Measurements from ENCODE around the gene ARIH2.
A peak's percentile ranks its signal among the peaks of the same experiment; 100 is the strongest.

Gene ARIH2

DNA sequence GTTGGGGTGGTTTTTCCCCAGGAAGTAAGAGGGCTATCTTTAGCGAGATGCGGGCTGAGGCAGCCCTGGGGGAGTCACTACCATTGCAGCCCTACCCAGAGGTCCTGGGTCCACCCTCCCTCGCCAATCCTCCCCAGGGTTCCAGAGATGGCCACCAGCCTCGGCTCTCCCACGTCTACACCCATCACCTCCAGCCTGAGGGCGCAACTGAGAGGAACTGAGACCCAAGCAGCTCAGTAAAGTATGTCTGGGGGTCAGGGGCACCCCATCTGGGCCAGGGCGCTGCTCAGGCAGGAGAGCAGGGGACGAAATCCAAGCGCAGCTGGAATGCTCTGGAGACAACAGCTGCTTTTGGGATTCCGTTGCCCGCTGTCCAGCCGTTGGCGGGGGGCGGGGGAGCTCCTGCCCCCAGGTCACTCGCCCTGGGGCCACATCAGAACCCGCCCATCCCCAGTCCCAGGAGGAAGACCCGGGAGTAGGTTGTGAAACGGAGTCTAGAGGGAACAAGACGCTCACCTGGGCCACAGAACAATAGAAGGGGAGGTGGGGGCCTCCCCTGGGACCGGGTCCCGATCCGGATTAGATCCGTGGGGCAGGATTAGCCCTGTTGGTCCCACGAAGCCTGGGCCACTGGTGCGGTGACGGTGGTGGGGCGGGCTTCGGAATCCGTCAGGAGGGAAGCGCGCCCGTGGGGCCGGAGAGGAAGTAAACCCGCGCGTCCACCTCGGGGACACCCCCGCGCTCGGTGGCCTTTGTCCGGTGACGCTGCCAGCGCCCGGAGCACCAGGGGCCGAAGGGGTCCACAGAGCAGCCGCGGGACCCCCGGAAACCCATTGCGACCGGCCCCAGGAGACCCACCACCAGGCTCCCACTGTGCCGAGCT, 101.9 kb downstream of the ARIH2 start:
- no peak for DNase-seq

DNA sequence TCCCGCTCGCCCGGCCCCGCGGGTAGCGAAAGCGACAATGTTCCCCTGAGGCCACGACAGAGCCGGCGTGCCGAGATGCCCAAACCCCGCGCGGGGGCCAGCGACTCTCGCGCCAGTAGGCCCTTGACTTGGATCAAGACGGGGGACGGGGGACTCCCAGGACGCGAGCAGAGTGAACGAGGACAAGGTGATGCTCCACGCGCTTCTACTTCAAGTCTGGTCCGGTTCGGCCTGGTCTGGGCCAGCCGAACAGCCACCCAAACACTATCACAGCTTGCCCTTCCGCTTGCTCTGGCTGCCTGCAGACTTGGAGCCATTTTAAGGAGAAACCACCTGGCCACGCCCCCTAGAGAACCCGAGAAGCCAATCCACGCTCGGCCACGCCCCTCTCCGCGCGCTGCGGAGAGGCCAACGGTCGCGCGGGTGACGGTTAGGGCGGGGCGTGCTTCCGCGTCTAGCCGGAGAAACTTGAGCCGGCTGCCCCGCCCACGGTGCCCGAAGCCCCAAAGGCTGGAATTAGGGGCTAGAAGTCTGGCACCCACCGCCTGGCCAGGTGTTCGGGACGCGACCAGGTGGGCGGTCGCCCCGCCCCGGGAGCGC, 102.7 kb downstream of the ARIH2 start:
- peak; percentile 98 for DNase-seq

- peak; percentile 90 for DNase-seq
These were observed 103.4 kb downstream of the ARIH2 start, which contains the start of gene NDUFAF3 for GRCh38 chr3:49021813-49022687. TSS of gene NDUFAF3 (plus strand) at chr3:49022121. CDS start at chr3:49022145, 24 bp downstream.

DNA sequence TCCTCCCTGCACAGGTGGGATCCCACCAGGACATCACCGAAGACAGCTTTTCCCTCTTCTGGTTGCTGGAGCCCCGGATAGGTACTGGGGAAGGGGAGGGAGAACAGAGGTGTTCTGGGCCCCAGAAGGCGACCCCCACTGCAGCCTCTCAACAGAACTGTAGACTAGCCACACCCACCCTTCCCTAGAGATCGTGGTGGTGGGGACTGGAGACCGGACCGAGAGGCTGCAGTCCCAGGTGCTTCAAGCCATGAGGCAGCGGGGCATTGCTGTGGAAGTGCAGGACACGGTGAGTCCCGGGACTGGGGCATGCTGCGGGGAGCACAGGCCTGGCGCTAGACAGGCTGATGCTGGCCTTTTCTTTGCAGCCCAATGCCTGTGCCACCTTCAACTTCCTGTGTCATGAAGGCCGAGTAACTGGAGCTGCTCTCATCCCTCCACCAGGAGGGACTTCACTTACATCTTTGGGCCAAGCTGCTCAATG, 104.1 kb downstream of the ARIH2 start:
- DNase-seq = no peak

- no peak for DNase-seq
These were observed 105.1 kb downstream of the ARIH2 start for GRCh38 chr3:49023775-49024174.

DNA sequence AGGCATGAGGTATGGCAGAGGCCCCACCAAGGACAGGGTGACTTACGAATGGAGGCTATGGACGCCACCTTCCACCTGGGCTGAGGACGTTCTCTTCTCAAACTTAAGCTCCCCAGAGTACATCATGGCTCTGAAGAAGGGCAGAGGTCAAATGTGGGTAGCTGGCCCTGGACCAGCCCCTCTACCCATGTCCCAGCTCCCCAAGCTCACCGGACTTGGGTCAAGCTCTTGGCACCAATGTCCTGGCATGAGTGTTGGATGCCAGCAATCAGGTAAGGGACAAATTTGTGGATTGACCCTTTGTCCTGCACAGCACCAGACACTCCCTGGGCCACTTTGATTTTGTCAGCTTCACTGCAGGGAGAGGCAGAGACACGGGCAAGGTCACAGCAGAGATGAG, 105.8 kb downstream of the ARIH2 start:
- DNase-seq = no peak

GRCh38 chr3:49025005-49025792, 106.6 kb downstream of the ARIH2 start:
- no peak for DNase-seq

DNA sequence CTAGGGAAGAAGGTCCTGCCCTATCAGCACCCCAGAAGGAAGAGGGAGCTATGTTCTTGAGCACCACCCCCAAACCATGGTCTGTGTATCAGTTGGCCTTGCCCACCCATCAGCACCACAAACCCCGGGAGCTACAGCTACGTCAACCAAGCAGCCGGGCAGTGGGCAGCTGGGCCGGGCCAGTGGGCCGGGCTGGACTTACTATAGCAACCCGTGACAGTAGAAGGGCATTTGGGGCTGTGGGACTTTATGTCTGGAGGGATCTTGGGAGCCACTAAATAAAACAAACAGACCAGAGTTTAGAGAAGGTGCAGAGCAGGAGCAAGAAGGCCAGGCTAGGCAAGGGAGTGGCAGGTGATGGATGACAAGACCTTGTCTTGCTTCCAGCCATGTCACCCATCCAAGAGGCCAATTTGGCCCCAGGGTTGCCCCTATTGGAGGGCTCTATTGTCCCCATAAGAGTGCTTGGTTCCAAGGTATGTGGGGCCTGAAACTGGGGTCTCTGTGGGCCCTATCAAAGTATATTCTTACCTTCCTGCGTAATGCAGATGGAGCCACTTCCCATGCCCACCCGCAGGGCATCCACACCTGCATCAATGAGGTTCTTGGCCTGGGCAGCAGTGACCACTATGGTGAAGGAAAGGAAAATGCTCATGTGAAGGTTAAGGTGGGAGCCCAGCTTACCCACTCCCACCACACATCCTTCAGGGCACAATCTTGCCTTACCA, 107.3 kb downstream of the ARIH2 start:
- no peak for DNase-seq

- DNase-seq = no peak
These were observed 107.9 kb downstream of the ARIH2 start for GRCh38 chr3:49026536-49026935.

DNA sequence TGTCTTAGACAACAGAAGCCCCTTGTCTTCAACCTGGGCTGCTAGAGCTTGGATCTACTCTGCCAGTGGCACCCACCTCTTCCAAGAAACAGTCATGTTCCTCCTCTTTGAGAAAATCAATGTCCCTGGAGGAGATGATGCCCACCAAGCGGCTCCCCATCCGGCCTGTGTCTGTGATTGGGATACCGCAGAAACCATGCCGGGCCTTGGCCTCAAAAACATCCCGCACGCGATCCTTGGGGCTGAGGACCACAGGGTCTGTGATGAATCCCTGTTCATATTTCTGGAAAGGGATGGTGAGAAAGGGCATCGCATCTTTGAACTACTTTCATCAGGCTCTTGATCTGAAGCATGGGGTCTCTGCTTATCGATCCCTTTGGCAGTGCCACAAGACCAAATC, 109.0 kb downstream of the ARIH2 start:
- DNase-seq = no peak

DNA sequence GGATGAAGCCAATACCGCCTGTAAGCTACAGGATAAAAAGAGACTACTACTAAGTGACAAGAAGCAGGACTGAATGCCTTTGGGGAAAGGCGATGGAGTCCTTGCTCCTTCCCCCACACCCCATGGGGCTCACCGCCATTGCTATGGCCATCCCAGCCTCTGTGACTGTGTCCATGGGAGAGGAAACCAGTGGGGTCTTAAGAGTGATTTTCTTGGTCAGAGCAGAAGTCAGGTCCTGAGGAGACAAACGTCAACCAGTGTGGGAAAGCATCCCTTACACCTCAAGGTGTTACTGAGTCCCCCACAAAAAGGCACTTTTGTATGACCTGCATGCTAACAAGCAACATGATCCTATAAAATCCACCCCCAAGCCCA, 109.6 kb downstream of the ARIH2 start:
- no peak for DNase-seq

GRCh38 chr3:49028673-49029562, 110.3 kb downstream of the ARIH2 start, which contains the start of gene IMPDH2:
TSS of gene IMPDH2 (minus strand) at chr3:49029398. CDS start at chr3:49029350, 48 bp downstream.
- DNase-seq = peak; percentile 88

GRCh38 chr3:49029563-49029884, 110.9 kb downstream of the ARIH2 start:
- no peak for DNase-seq

- no peak for DNase-seq
These were observed 111.7 kb downstream of the ARIH2 start for GRCh38 chr3:49030321-49030720.

DNA sequence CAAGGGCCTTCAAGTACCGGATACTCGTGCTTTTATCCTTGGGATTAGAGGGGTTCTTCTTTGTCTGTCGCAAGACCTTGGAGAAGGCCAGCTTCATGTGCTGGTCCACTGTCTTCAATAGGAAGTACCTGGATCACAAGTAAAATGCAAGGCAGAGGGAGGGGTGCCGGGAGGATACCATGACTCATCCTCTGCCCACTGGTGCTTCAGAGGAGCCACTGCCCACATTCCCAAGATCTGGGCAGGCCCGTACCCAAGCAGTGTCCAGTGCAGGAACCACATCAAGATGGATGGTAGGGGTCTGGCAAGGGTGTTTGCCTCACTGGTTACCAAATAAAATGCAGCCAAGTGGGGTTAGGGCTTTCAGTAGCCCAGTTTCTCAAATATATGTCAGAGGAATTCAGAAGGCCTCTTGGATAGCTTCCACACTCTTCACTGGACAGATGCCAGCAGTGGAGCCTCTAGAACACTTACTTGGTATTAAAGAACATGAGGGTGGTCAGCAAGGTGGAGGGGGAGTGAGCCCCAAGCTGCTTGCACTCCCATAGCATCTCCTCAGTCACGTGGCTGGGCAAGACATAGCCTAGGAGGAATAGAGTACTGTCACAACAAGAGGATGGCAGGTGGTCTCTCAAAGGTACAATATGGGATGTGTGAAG, 114.1 kb downstream of the ARIH2 start:
- no peak for DNase-seq

GRCh38 chr3:49034650-49035049, 116.0 kb downstream of the ARIH2 start:
- DNase-seq = no peak

DNA sequence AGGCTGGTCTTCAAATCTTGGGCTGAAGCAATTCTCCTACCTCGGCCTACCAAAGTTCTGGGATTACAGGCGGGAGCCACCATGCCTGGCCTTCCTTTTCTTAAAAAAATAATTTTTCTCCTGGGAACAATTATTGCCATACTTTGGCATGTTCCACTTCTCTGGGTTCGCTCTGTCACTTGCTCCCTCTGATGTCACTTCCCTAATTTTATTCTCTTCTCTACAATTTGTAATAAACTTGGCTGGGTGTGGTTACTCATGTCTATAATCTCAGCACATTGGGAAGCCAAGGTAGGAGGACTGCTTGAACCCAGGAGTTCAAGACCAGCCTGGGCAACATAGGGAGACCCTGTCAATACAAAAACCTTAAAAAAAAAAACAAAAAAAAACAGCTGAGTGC, 116.6 kb downstream of the ARIH2 start:
- DNase-seq = no peak
